ENCODE results near the gene SERPINB13. TPM values are rescaled to one million over a fixed set of nuclear protein-coding genes. Genes with fewer than 3 reads are reported as not detected.

Gene SERPINB13
- total and polyA plus RNA-seq, 4 donors: 0.15 TPM; not detected in 3

DNA sequence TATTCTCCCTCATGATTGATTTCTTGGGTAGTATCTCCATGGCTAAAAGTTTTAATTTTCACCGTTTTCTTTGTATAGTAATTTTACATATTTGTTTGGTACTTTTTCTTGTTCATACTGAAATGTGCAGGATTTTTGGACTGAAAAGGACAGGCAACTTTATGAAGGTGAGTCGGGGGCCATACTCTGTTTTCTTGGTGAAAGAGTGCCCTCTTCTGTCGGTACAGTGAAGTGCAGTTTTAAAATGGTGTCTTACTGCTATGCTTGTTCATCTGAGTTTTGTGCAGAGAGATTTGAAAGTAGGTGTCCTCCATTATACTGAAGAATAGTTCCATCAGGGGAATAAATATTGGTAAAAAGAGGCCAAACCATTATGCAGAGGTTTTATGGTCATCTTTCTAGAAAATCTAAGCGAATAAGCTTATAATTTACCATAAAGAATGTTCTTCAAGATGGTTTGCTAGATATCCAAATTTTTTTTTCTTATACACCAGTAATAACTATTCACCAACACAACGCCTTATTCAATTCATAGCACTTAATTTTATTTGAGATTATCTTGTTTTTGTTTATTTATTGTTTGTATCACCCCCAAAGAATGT is 8.7 kb upstream of the SERPINB13 start:
- WGBS, 2 donors: 4 to 7% methylated on average over 5 of the region's 5 CpGs
- Histone ChIP-seq H3K36me3 (ENCODE audit: control insufficient read depth in 1 of 2, insufficient read depth in 2 of 2, low read length in 1 of 2) (no peaks in the 10 kb centered on the region), H3K27ac (ENCODE audit: low read depth in 1 of 2, low read length in 2 of 2) (no peak overlapping the region), H3K4me3 (ENCODE audit: low read length in 2 of 2) (no peak overlapping the region), H3K9me3 (ENCODE audit: control insufficient read depth, low read length) (no peaks in the 10 kb centered on the region), H3K4me1 (ENCODE audit: control insufficient read depth in 1 of 2, insufficient read depth in 2 of 2, low read length in 2 of 2) (no peaks in the 10 kb centered on the region), H3K27me3 (ENCODE audit: control insufficient read depth in 1 of 2, insufficient read depth in 2 of 2, low read length in 1 of 2) (no peaks in the 10 kb centered on the region)
- ATAC-seq (ENCODE audit: low FRiP score) (no peak), DNase-seq (no peak)
- intact Hi-C loops (cut with DNase I): loop anchor here (1.0 to 5.0 kb wide), 3 partner anchors 59 to 269 kb away; no protein-coding TSS in a partner anchor

DNA sequence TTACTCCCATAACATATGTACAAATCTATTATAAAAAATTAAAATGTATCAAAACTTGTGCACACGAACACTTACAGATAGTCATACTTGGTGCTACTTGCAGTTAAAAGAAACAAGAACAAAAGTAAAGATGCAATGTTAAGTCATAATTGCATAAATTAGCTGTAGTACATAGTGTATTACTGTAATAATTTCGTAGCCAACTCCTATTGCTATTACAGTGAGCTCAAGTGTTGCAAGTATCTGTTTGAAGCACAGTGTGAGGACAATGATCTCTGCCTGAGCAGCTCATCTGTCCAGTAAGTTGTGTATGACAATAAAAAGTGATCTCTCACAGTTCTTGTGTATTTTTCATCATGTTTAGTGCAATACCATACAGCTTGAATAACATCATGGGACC is 7.5 kb upstream of the SERPINB13 start:
- Histone ChIP-seq H3K4me3 (ENCODE audit: low read length in 2 of 2) (no peak overlapping the region), H3K9me3 (ENCODE audit: control insufficient read depth, low read length) (no peaks in the 10 kb centered on the region), H3K27me3 (ENCODE audit: control insufficient read depth in 1 of 2, insufficient read depth in 2 of 2, low read length in 1 of 2) (no peaks in the 10 kb centered on the region), H3K4me1 (ENCODE audit: control insufficient read depth in 1 of 2, insufficient read depth in 2 of 2, low read length in 2 of 2) (no peaks in the 10 kb centered on the region), H3K27ac (ENCODE audit: low read depth in 1 of 2, low read length in 2 of 2) (no peak overlapping the region), H3K36me3 (ENCODE audit: control insufficient read depth in 1 of 2, insufficient read depth in 2 of 2, low read length in 1 of 2) (no peaks in the 10 kb centered on the region)
- intact Hi-C loops (cut with DNase I): loop anchor here (2.0 to 5.0 kb wide), 2 partner anchors 61 to 268 kb away; no protein-coding TSS in a partner anchor
- 31 to 42% methylated on average over 2 of the region's 2 CpGs for WGBS, 2 donors
- no peak for DNase-seq
- no peak for ATAC-seq (ENCODE audit: low FRiP score)

- DNase-seq (no peak), ATAC-seq (ENCODE audit: low FRiP score) (no peak)
- intact Hi-C loops (cut with DNase I): loop anchor here in 1 of 2 donors (2.0 kb wide), 1 partner anchor 69 kb away; no protein-coding TSS in a partner anchor
- H3K27ac ChIP-seq (ENCODE audit: low read depth in 1 of 2, low read length in 2 of 2): no peak overlapping the region
- H3K9me3 ChIP-seq (ENCODE audit: control insufficient read depth, low read length): no peaks in the 10 kb centered on the region
- H3K36me3 ChIP-seq (ENCODE audit: control insufficient read depth in 1 of 2, insufficient read depth in 2 of 2, low read length in 1 of 2): no peaks in the 10 kb centered on the region
- no peaks in the 10 kb centered on the region for H3K4me1 ChIP-seq (ENCODE audit: control insufficient read depth in 1 of 2, insufficient read depth in 2 of 2, low read length in 2 of 2)
- no peak overlapping the region for H3K4me3 ChIP-seq (ENCODE audit: low read length in 2 of 2)
- H3K27me3 ChIP-seq (ENCODE audit: control insufficient read depth in 1 of 2, insufficient read depth in 2 of 2, low read length in 1 of 2): no peaks in the 10 kb centered on the region
- WGBS, 2 donors: 85 to 91% methylated on average over 4 of the region's 4 CpGs
Observed at GRCh38 chr18:63585988-63586387, 1.2 kb upstream of the SERPINB13 start.

- H3K9me3 ChIP-seq (ENCODE audit: control insufficient read depth, low read length): no peaks in the 10 kb centered on the region
- no peaks in the 10 kb centered on the region for H3K27me3 ChIP-seq (ENCODE audit: control insufficient read depth in 1 of 2, insufficient read depth in 2 of 2, low read length in 1 of 2)
- H3K27ac ChIP-seq (ENCODE audit: low read depth in 1 of 2, low read length in 2 of 2): no peak overlapping the region
- H3K4me3 ChIP-seq (ENCODE audit: low read length in 2 of 2): no peak overlapping the region
- no peaks in the 10 kb centered on the region for H3K36me3 ChIP-seq (ENCODE audit: control insufficient read depth in 1 of 2, insufficient read depth in 2 of 2, low read length in 1 of 2)
- H3K4me1 ChIP-seq (ENCODE audit: control insufficient read depth in 1 of 2, insufficient read depth in 2 of 2, low read length in 2 of 2): no peaks in the 10 kb centered on the region
- 80 to 84% methylated on average over 4 of the region's 4 CpGs for WGBS, 2 donors
- intact Hi-C loops (cut with DNase I): loop anchor here in 1 of 2 donors (2.0 kb wide), 1 partner anchor 70 kb away; no protein-coding TSS in a partner anchor
- DNase-seq (no peak), ATAC-seq (ENCODE audit: low FRiP score) (no peak)
Observed at GRCh38 chr18:63586431-63586830, 712 bp upstream of the SERPINB13 start.

DNA sequence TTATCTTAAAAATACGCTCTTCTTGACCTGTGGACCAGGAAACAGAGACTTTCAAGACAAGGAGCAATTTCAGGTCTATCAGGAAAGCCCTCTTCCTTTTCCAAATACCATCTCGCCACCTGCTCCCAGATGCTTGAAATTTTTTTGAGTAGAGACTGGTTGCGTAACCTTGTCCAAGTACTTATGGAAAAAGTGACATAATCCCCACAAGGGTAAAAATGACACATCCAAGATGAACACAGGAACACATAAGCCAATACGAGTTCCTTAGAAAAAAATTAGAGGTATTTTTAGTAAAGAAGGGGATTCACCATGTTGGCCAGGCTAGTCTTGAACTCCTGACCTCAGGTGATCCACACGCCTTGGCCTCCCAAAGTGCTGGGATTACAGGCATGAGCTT is 1.8 kb downstream of the SERPINB13 start:
- no peaks in the 10 kb centered on the region for H3K36me3 ChIP-seq (ENCODE audit: control insufficient read depth in 1 of 2, insufficient read depth in 2 of 2, low read length in 1 of 2)
- intact Hi-C loops (cut with DNase I): no loop called here
- no peaks in the 10 kb centered on the region for H3K4me1 ChIP-seq (ENCODE audit: control insufficient read depth in 1 of 2, insufficient read depth in 2 of 2, low read length in 2 of 2)
- no peak for DNase-seq
- no peak overlapping the region for H3K27ac ChIP-seq (ENCODE audit: low read depth in 1 of 2, low read length in 2 of 2)
- no peak overlapping the region for H3K4me3 ChIP-seq (ENCODE audit: low read length in 2 of 2)
- 49 to 50% methylated on average over 5 of the region's 5 CpGs for WGBS, 2 donors
- ATAC-seq (ENCODE audit: low FRiP score): no peak
- H3K27me3 ChIP-seq (ENCODE audit: control insufficient read depth in 1 of 2, insufficient read depth in 2 of 2, low read length in 1 of 2): no peaks in the 10 kb centered on the region
- no peaks in the 10 kb centered on the region for H3K9me3 ChIP-seq (ENCODE audit: control insufficient read depth, low read length)

GRCh38 chr18:63590373-63590772 is 3.2 kb downstream of the SERPINB13 start:
- Histone ChIP-seq H3K9me3 (ENCODE audit: control insufficient read depth, low read length) (no peaks in the 10 kb centered on the region), H3K4me3 (ENCODE audit: low read length in 2 of 2) (no peak overlapping the region), H3K4me1 (ENCODE audit: control insufficient read depth in 1 of 2, insufficient read depth in 2 of 2, low read length in 2 of 2) (no peaks in the 10 kb centered on the region), H3K27me3 (ENCODE audit: control insufficient read depth in 1 of 2, insufficient read depth in 2 of 2, low read length in 1 of 2) (no peaks in the 10 kb centered on the region), H3K36me3 (ENCODE audit: control insufficient read depth in 1 of 2, insufficient read depth in 2 of 2, low read length in 1 of 2) (no peaks in the 10 kb centered on the region), H3K27ac (ENCODE audit: low read depth in 1 of 2, low read length in 2 of 2) (no peak overlapping the region)
- DNase-seq: no peak
- intact Hi-C loops (cut with DNase I): no loop called here
- no peak for ATAC-seq (ENCODE audit: low FRiP score)
- WGBS, 2 donors: 67 to 68% methylated on average over 2 of the region's 2 CpGs

GRCh38 chr18:63590966-63591695 is 4.0 kb downstream of the SERPINB13 start:
- 68% methylated on average over 3 of the region's 3 CpGs for WGBS, 2 donors
- H3K27ac ChIP-seq (ENCODE audit: low read depth in 1 of 2, low read length in 2 of 2): no peak overlapping the region
- H3K36me3 ChIP-seq (ENCODE audit: control insufficient read depth in 1 of 2, insufficient read depth in 2 of 2, low read length in 1 of 2): no peaks in the 10 kb centered on the region
- H3K9me3 ChIP-seq (ENCODE audit: control insufficient read depth, low read length): no peaks in the 10 kb centered on the region
- intact Hi-C loops (cut with DNase I): no loop called here
- no peak for ATAC-seq (ENCODE audit: low FRiP score)
- no peak overlapping the region for H3K4me3 ChIP-seq (ENCODE audit: low read length in 2 of 2)
- H3K4me1 ChIP-seq (ENCODE audit: control insufficient read depth in 1 of 2, insufficient read depth in 2 of 2, low read length in 2 of 2): no peaks in the 10 kb centered on the region
- DNase-seq: no peak
- H3K27me3 ChIP-seq (ENCODE audit: control insufficient read depth in 1 of 2, insufficient read depth in 2 of 2, low read length in 1 of 2): no peaks in the 10 kb centered on the region

- no peak for ATAC-seq (ENCODE audit: low FRiP score)
- no peaks in the 10 kb centered on the region for H3K4me1 ChIP-seq (ENCODE audit: control insufficient read depth in 1 of 2, insufficient read depth in 2 of 2, low read length in 2 of 2)
- H3K9me3 ChIP-seq (ENCODE audit: control insufficient read depth, low read length): no peaks in the 10 kb centered on the region
- no peak overlapping the region for H3K4me3 ChIP-seq (ENCODE audit: low read length in 2 of 2)
- no peak for DNase-seq
- H3K36me3 ChIP-seq (ENCODE audit: control insufficient read depth in 1 of 2, insufficient read depth in 2 of 2, low read length in 1 of 2): no peaks in the 10 kb centered on the region
- WGBS, 2 donors: 69 to 70% methylated on average over 3 of the region's 3 CpGs
- no peak overlapping the region for H3K27ac ChIP-seq (ENCODE audit: low read depth in 1 of 2, low read length in 2 of 2)
- intact Hi-C loops (cut with DNase I): no loop called here
- no peaks in the 10 kb centered on the region for H3K27me3 ChIP-seq (ENCODE audit: control insufficient read depth in 1 of 2, insufficient read depth in 2 of 2, low read length in 1 of 2)
Observed at GRCh38 chr18:63591725-63592124, 4.6 kb downstream of the SERPINB13 start.

DNA sequence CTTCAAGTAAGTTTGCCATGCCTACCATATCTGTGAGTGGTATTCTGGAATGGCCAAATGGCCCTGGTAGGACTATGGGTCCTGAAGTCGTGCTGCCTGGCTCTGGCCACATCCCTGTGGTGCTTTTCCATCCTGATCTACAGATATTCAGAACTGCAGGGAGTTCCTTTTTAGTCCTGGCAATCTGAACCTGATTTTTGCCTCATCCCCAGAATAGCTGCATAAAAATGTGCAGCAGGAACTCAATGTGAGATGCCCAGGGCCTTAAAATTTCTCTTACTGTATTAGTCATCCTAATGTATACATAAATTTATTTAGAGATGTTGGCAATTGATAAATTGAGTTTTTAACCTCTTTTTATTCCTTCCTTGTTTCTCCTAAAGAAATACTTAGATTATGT is 5.3 kb downstream of the SERPINB13 start:
- Histone ChIP-seq H3K27ac (ENCODE audit: low read depth in 1 of 2, low read length in 2 of 2) (no peak overlapping the region), H3K27me3 (ENCODE audit: control insufficient read depth in 1 of 2, insufficient read depth in 2 of 2, low read length in 1 of 2) (no peaks in the 10 kb centered on the region), H3K9me3 (ENCODE audit: control insufficient read depth, low read length) (no peaks in the 10 kb centered on the region), H3K36me3 (ENCODE audit: control insufficient read depth in 1 of 2, insufficient read depth in 2 of 2, low read length in 1 of 2) (no peaks in the 10 kb centered on the region), H3K4me1 (ENCODE audit: control insufficient read depth in 1 of 2, insufficient read depth in 2 of 2, low read length in 2 of 2) (no peaks in the 10 kb centered on the region), H3K4me3 (ENCODE audit: low read length in 2 of 2) (no peak overlapping the region)
- 31 to 34% methylated on average over 1 of the region's 1 CpG for WGBS, 2 donors
- DNase-seq: no peak
- ATAC-seq (ENCODE audit: low FRiP score): no peak
- intact Hi-C loops (cut with DNase I): no loop called here

Measured in aorta (tissue), 5 donors.